Stimulated activated CD4-positive, alpha-beta T cell treated with anti-CD3 and anti-CD28 coated beads, Interleukin-1b, Interleukin-23, amount 100 ng/mL, for 24 hours (primary cell): ENCODE data around the gene LRP11.
"Not testable (repeated sequence)": the region's sequence is repeated elsewhere in the genome, so short reads cannot be mapped to it uniquely, and the experiment has no call there.

Experiments
- DNase-seq, 4 experiments: peaks; one replicate each; pipeline ENCODE4 v3.0.0-alpha.2; 2020; ENCODE audit warnings: low read depth in 4 of 4, low spot score in 1 of 4

Gene LRP11

GRCh38 chr6:149871182-149871581 is 7.0 kb upstream of the LRP11 start:
- DNase-seq: no peak

- no peak for DNase-seq
These were observed 5.2 kb upstream of the LRP11 start for GRCh38 chr6:149869275-149869892.

DNA sequence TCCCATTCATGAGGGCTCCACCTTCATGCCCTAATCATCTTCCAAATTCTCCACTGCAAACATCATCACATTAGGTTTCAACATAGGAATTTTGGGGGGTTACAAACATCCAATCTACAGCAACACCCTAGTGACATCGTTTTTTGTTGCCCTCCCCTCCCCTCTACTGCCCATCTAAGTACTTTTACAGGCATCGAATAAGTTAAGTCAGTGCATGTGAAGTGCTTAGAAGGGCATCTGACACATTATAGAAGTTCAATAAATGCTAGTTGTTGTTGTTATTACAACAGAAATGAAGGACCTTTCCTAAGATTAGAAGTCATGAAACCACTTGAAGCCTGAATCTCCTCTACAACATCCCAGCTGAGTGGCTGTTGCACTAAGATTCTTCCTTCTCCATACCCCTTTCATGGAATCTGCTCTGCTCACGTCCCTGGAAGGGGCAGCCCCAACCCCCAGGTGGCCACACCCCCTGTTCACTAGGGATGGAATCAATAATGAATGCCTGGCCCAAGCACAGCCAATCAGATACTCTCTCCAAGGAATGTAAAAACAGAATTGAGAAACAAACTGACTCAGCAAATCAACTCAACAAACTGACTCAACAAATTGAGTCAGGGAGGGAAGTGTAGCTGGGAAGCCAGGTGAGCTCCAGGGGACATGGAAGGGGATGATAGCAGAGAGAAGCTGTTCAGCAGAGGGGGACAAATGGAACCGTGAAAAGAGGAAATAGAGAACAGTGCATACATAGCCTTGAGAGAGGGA is 3.9 kb upstream of the LRP11 start:
- DNase-seq: no peak

DNA sequence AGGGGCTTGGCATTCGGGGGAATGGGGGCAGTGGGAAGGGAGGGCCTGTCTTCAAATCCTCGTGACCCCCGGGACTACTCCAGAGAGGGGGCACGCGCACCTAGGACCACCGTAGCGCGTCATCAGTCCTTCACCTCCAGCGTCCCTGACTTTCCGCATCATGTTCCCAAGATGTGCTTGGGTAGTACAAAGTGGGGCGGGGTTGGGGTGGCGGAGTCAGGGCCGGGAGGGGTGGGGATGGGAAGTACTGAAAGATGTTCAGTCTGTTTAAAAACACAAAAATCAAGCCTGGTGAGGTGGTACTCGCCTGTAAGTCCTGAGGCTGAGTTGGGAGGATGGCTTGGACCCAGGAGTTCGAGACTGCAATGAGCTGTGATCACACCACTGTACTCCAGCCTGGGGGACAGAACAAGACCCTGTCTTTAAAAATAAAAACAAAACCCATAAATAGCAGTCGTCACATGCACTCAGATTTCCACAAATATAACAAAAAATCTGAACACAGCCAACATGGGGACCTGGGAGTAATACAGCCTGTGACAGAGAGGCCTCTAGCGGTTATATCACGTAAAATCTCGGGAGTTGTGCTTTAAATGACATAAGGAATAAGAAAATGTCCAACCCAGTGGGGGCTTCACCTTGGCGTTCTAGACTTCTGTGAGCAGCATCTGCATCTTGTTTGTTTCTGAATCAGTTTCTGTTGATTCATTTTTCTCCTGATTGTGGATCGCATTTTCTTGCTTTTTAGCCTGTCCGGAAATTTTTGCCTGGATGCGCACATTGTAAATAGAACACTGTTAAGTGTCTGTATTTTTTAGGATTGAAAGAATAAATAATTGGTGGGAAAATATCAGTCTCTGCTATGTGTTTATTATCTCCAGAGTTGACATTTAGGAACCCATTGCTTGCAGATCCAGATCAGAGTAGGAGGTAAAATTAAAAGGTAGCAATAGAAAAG is 698 bp upstream of the LRP11 start:
- peak in 1 of 4 experiments; percentile 5 for DNase-seq

GRCh38 chr6:149862922-149863697 is 1.0 kb downstream of the LRP11 start:
- no peak for DNase-seq

DNA sequence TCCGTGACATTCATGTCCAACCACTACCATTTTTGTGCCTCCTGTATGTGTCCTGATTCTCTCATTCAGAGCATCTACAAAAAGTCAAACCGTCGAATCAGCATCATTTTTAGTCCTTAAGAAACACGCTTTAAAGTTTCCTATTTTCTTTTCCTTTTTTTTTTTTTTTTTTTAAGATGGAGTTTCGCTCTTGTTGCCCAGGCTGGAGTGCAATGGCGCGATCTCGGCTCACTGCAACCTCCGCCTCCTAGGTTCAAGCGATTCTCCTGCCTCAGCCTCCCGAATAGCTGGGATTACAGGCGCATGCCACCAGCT is 1.8 kb downstream of the LRP11 start:
- DNase-seq: not testable (repeated sequence)

- no peak for DNase-seq
These were observed 2.3 kb downstream of the LRP11 start for GRCh38 chr6:149861603-149862423.

GRCh38 chr6:149860834-149861602 is 3.1 kb downstream of the LRP11 start:
- DNase-seq: no peak

GRCh38 chr6:149860513-149860833 is 3.7 kb downstream of the LRP11 start:
- DNase-seq: no peak

GRCh38 chr6:149859938-149860337 is 4.2 kb downstream of the LRP11 start:
- DNase-seq: no peak

- no peak for DNase-seq
These were observed 4.8 kb downstream of the LRP11 start for GRCh38 chr6:149859368-149859767.

- no peak for DNase-seq
These were observed 6.6 kb downstream of the LRP11 start for GRCh38 chr6:149857541-149857940.

DNA sequence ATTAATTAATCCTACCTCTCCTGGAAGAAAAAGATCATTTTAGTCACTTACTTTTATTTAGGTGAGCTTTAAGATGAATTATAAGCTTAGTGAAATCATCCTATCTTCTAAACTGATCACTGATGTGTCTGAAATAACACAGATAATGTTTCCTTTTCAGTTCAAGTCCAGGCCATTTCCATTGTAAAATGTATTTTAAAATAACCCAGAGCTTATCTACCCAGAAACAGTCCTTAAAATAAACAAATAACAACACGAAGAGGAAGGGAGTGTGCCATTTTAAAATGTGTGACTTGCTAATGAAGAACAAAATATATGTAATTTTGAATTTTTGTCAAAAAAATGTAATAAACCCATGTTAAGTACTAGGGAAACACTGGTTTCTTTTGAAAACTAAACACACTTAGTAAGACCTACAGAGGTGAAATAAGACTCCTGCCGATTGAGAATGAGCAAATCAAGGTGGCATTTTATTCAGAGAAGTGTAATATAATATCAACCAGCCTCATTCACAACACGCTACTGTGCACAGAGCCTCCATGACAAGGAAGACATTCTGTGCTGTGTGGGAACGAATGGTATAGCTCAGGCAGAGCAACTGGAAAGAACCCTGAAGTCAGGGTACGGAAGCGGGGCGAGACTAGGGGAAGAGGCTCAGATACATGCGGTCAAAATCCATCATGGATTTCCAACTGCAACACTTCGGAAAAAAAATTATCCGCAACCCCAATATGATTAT is 7.7 kb downstream of the LRP11 start:
- DNase-seq: no peak

DNA sequence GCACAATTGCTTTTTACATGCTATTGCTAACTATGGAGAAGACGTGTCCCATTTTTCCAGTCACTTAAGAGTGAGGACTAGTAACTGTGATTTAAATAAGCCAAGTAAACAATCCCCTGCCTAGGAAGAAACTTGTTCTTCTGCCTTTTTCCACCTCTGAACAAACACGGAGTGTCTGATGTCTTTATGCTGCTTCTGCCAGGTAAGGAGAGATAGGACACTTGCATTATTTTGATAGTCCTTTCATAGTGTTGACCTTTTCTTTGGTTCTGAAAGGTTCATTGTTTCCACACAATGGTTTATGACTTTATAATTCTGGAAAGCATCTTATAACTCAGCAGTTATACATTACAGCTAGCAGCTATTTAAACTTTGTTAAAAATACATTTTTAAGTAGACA is 8.4 kb downstream of the LRP11 start:
- no peak for DNase-seq

GRCh38 chr6:149855040-149855654 is 9.0 kb downstream of the LRP11 start:
- no peak for DNase-seq

- no peak for DNase-seq
These were observed 9.6 kb downstream of the LRP11 start for GRCh38 chr6:149854532-149854931.

DNA sequence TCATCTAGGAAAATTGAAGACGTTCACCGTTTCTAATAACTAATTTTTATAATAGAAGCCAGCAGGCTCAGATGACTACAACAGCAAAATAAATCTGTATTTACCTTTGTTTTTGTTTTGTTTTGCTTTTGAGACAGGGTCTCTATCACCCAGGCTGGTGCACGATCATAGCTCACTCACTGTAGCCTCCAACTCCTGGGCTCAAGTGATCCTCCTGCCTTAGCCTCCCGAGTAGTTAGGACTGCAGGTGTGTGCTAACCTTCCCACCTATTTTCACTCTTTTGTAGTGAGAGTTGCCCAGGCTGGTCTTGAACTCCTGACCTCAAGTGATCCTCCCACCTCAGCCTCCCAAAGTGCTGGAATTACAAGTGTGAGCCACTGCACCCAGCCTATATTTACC is 10.1 kb downstream of the LRP11 start:
- not testable (repeated sequence) for DNase-seq

DNA sequence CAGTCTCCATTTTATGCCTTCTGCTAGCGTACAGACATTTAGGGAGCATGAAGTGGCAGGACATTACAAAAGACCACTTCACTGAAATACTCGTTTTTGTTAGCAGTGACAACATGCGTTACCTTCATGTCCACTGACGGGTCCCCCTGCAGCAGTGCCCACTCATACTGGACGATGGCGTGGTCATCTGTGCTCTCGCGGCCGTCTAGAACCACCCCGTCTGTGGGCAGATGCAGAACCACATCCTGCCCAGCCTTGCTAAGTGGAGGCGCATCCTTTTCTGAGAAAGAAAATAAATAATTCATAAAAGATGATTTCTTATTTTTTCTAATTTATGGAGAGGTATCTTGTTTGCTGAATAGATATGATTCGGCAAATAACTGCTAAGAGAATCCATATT is 11.3 kb downstream of the LRP11 start:
- no peak for DNase-seq

DNA sequence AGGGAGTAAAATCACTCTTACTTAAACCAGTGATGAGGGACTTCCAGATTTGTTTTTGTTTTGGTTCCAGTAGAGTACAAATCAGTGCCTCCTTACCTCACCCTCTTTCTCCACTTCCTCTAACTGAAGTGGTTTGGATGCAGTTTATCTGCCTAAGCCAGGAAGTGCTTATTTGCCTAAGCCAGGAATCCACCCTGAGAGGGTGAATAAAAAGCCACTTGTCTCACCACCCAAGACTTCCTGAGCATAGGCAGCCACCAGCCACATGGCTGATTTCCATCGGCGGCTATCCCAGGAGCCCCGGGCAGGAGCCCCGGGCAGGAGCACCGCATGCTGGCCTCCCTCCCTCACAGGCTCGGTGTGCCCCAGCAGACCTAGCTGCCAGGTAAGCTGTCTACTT is 12.0 kb downstream of the LRP11 start:
- no peak for DNase-seq
